C4-2B (cell line): ENCODE results near the gene GTF3C2.
A peak's percentile ranks its signal among the peaks of the same experiment; 100 is the strongest.
"Not testable (repeated sequence)": the region's sequence is repeated elsewhere in the genome, so short reads cannot be mapped to it uniquely, and the experiment has no call there.

ENCODE experiments used
- H3K27ac ChIP-seq: fragments of 450-650 bp; 2 replicates; pipeline ENCODE4 v1.5.1; 2017
- CTCF ChIP-seq: fragments of 450-650 bp; conservative IDR thresholded peaks from 2 replicates; pipeline ENCODE4 v1.5.1; 2017; ENCODE audit warnings: mild to moderate bottlenecking
- ZFX ChIP-seq: fragments of 450-650 bp; IDR thresholded peaks from 2 replicates; pipeline ENCODE4 v1.6.1; 2017

GTF3C2 gene

DNA sequence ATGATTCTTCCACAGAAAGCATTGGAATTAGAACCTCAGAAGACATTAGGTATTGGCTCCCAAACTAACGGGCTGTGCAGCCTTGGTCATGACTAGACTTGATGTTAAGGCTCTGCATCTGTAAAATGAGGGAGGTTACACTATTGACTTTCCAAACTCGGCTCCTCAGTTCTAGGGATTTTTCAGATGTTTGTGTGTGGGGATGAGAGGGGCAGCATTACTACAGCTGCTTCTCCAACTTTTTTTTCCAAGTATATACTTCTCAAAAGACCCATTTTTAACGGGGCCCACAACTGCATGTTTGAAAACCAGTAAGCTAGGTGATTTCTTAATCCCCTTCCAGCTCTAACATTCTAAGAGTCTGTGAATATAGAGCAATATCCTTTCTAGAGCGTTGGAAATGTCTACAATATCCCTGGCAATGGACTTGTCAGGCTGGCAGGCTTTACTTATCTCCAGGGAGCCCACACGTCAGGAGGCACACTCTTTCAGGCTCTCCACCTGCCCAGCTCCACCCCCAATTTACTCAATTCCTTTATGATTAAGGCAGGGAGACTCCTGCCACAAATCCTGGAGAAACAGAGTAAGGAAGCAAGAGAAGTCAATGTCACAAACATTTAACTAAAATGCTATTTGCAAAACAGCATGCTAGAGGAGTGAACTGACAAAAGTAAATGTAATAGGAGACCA lies 32.8 kb downstream of the GTF3C2 start:
- TF ChIP-seq ZFX (no peak), CTCF (no peak)
- peak overlapping the region; percentile 95 for H3K27ac ChIP-seq

- TF ChIP-seq CTCF (no peak), ZFX (peak; percentile 69; the same call in 1 of the 2 replicates)
- H3K27ac ChIP-seq, result peak within 1 kb of the TSS; percentile 95
These were observed 33.6 kb downstream of the GTF3C2 start, which contains the start of gene MPV17 for GRCh38 chr2:27322766-27323595. Gene MPV17 (minus strand): TSS chr2:27323097. CDS start chr2:27322517, 580 bp downstream.

DNA sequence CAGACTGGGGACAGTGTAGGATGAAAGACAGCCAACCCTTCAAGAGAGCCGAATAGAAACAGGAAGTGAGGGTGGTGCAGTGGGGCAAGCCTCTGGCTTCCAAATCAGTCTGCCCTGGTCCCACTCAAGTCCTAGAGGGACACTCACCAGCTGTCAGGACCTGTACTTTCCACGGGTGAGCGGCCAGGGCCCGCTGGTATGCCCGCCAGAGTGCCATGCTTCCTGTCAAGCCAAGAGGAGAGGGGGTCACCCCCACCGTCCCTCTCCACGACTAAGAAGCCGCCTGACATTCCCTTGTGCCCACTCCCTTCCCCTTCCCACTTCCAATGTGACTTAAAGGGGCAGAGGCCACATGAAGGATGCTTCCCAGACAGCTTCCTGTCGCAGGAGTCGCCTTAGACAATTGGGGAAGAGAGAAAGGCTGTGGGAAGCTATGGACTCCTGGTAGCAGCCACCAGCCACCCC lies 34.2 kb downstream of the GTF3C2 start:
- TF ChIP-seq CTCF (no peak), ZFX (no peak)

GRCh38 chr2:27320958-27321543 lies 35.5 kb downstream of the GTF3C2 start:
- TF ChIP-seq CTCF (peak; percentile 67), ZFX (no peak)
- peak overlapping the region; percentile 60 for H3K27ac ChIP-seq

More for the DNA sequence above, 34.2 kb downstream of the GTF3C2 start:
- H3K27ac ChIP-seq, result peak overlapping the region; percentile 95

DNA sequence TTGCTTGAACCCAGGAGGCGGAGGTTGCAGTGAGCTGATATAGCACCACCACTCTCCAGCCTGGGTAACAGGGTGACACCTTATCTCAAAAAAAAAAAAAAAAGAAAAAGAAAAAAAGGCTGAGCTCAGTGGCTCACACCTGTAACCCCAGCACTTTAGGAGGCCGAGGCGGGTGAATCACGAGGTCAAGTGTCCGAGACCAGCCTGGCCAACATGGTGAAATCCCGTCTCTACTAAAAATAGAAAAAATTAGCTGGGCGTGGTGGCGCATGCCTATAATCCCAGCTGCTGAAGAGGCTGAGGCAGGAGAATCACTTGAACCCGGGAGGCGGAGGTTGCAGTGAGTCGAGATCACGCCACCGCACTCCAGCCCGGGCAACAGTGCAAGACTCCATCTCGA lies 36.7 kb downstream of the GTF3C2 start:
- H3K27ac ChIP-seq, result not testable (repeated sequence)

GRCh38 chr2:27316655-27317412 lies 39.7 kb downstream of the GTF3C2 start:
- TF ChIP-seq CTCF (no peak), ZFX (no peak)
- no peak overlapping the region for H3K27ac ChIP-seq

GRCh38 chr2:27315122-27315521 lies 41.4 kb downstream of the GTF3C2 start:
- no peak overlapping the region for H3K27ac ChIP-seq
- TF ChIP-seq ZFX (no peak), CTCF (no peak)
